Measurements from ENCODE around the gene PTPRN2. TPM values are rescaled to one million over a fixed set of nuclear protein-coding genes. Genes with fewer than 3 reads are reported as not detected.
"Not testable (repeated sequence)": the region's sequence is repeated elsewhere in the genome, so short reads cannot be mapped to it uniquely, and the experiment has no call there.

Gene PTPRN2
- total RNA-seq, 1 experiment from 2014 or later: 3.8 TPM

DNA sequence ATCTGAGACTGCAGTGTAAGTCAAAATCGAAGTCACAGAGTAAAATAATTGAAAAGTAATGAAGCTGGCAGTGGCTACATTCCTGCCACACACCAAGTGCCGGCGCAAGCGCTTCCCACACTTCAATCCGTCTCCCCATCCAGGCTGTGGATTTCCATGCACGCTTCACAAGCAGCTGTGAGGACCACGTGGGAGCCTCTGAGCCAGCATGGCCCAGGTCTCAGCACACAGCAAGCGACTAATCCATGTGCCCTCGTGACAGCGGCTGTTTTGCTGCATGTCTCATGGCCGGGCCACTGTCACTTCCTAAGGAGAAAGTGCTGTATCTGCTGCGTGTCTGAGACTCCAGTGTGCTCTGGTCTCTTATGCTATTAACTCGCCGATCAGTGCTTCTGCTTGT is 683.9 kb downstream of the PTPRN2 start:
- no peak overlapping the region for H3K27ac ChIP-seq
- peak in 1 of 2 experiments; percentile 17 for DNase-seq
- H3K4me3 ChIP-seq: no peak overlapping the region
- peaks cover 35% of the 10 kb centered on the region for H3K27me3 ChIP-seq
- no peaks in the 10 kb centered on the region for H3K9me3 ChIP-seq (replicated peaks)
- no peaks in the 10 kb centered on the region for H3K36me3 ChIP-seq
- H3K4me1 ChIP-seq: no peaks in the 10 kb centered on the region

- H3K27ac ChIP-seq: no peak overlapping the region
- DNase-seq: no peak
- H3K4me1 ChIP-seq: no peaks in the 10 kb centered on the region
- H3K4me3 ChIP-seq: no peak overlapping the region
- H3K27me3 ChIP-seq: peaks cover 36% of the 10 kb centered on the region
- H3K9me3 ChIP-seq (replicated peaks): no peaks in the 10 kb centered on the region
- no peaks in the 10 kb centered on the region for H3K36me3 ChIP-seq
These were observed 684.3 kb downstream of the PTPRN2 start for GRCh38 chr7:157903296-157903695.

- H3K4me3 ChIP-seq; DNase-seq; H3K9me3 ChIP-seq (replicated peaks); H3K4me1 ChIP-seq; H3K27ac ChIP-seq; H3K36me3 ChIP-seq: not testable (repeated sequence)
- H3K27me3 ChIP-seq: peaks cover 38% of the 10 kb centered on the region
These were observed 685.6 kb downstream of the PTPRN2 start for GRCh38 chr7:157901816-157902610.

DNA sequence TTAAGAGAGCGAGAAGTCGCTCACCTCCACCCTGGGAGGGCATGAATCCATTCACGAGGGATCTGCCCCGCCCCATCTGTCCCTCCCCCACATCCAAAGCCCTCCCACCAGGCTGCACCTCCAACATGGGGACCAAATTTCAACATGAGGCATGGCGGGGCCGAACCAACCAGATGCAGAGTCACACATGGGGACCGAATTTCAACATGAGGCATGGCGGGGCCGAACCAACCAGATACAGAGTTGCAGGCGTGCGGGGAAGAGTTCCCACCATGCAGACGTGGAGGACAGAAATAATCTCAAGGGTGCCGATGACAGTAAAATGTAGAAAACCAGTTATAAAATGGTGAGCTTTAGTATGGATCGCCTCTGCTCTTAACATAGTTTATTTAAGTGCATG is 686.5 kb downstream of the PTPRN2 start:
- no peak overlapping the region for H3K4me3 ChIP-seq
- DNase-seq: no peak
- H3K9me3 ChIP-seq (replicated peaks): no peaks in the 10 kb centered on the region
- no peaks in the 10 kb centered on the region for H3K4me1 ChIP-seq
- H3K36me3 ChIP-seq: no peaks in the 10 kb centered on the region
- H3K27ac ChIP-seq: no peak overlapping the region
- H3K27me3 ChIP-seq: peaks cover 39% of the 10 kb centered on the region

DNA sequence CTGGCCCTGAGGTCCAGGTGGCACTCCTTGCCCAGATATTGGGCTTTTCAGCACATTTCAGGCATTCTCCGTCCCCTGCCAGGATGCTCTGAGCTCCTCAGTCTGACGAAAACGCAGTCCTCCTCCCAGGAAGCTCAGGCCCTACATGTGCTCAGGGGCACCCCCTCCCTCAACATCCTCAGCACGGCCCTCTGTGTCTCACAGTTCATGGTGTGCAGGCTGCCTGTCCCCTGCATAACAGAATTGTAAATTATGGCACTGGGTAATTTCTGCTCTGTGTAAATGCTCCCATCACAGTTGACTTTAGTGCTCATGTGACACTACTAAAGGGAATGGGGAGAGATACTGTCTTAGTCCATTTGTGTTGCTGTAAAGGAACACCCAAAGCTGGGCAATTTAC is 687.1 kb downstream of the PTPRN2 start:
- H3K4me3 ChIP-seq: no peak overlapping the region
- H3K9me3 ChIP-seq (replicated peaks): no peaks in the 10 kb centered on the region

GRCh38 chr7:157900011-157900410 is 687.6 kb downstream of the PTPRN2 start:
- Histone ChIP-seq H3K4me3 (no peak overlapping the region), H3K27ac (no peak overlapping the region), H3K9me3 (replicated peaks) (no peaks in the 10 kb centered on the region), H3K27me3 (peaks cover 37% of the 10 kb centered on the region), H3K36me3 (no peaks in the 10 kb centered on the region), H3K4me1 (no peaks in the 10 kb centered on the region)
- no peak for DNase-seq

More for the DNA sequence above, 687.1 kb downstream of the PTPRN2 start:
- peaks cover 39% of the 10 kb centered on the region for H3K27me3 ChIP-seq
- H3K36me3 ChIP-seq: no peaks in the 10 kb centered on the region
- H3K4me1 ChIP-seq: no peaks in the 10 kb centered on the region
- no peak overlapping the region for H3K27ac ChIP-seq
- no peak for DNase-seq

GRCh38 chr7:157898802-157899505 is 688.7 kb downstream of the PTPRN2 start:
- no peaks in the 10 kb centered on the region for H3K9me3 ChIP-seq (replicated peaks)
- H3K36me3 ChIP-seq: no peaks in the 10 kb centered on the region
- H3K4me1 ChIP-seq: no peaks in the 10 kb centered on the region
- no peak for DNase-seq
- no peak overlapping the region for H3K4me3 ChIP-seq
- peaks cover 26% of the 10 kb centered on the region for H3K27me3 ChIP-seq
- no peak overlapping the region for H3K27ac ChIP-seq

GRCh38 chr7:157898261-157898660 is 689.4 kb downstream of the PTPRN2 start:
- DNase-seq: no peak
- H3K27ac ChIP-seq: no peak overlapping the region
- H3K4me3 ChIP-seq: no peak overlapping the region
- peaks cover 23% of the 10 kb centered on the region; the same call in 1 of the 2 replicates for H3K27me3 ChIP-seq
- H3K36me3 ChIP-seq: no peaks in the 10 kb centered on the region
- no peaks in the 10 kb centered on the region for H3K9me3 ChIP-seq (replicated peaks)
- H3K4me1 ChIP-seq: no peaks in the 10 kb centered on the region

DNA sequence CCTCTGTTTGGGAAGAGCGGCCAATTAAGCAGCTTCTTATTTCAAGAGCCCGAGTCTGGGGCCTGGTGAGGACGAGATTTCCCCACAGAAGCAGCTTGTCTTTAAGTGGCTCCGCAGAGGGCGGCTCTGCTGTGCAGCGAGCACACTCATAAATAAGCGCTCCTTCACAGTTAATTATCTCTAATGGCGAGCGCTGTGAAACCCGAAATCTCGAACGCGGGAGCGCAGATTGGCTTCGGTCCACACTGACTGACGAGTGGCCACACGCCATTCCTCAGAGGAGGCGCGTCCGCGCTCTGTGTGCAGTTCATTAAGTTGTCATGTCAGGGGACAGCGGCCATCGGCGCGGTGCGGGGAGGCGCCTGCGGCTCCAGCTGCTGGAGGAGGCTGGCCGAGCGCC is 689.9 kb downstream of the PTPRN2 start:
- no peaks in the 10 kb centered on the region for H3K4me1 ChIP-seq
- H3K36me3 ChIP-seq: no peaks in the 10 kb centered on the region
- no peak overlapping the region for H3K4me3 ChIP-seq
- no peak for DNase-seq
- peaks cover 26% of the 10 kb centered on the region; the same call in 1 of the 2 replicates for H3K27me3 ChIP-seq
- H3K27ac ChIP-seq: no peak overlapping the region
- H3K9me3 ChIP-seq (replicated peaks): no peaks in the 10 kb centered on the region

- H3K9me3 ChIP-seq (replicated peaks): no peaks in the 10 kb centered on the region
- DNase-seq: no peak
- no peaks in the 10 kb centered on the region for H3K36me3 ChIP-seq
- H3K27me3 ChIP-seq: peaks cover 26% of the 10 kb centered on the region; the same call in 1 of the 2 replicates
- H3K27ac ChIP-seq: no peak overlapping the region
- no peaks in the 10 kb centered on the region for H3K4me1 ChIP-seq
- H3K4me3 ChIP-seq: no peak overlapping the region
These were observed 690.7 kb downstream of the PTPRN2 start for GRCh38 chr7:157896774-157897555.

DNA sequence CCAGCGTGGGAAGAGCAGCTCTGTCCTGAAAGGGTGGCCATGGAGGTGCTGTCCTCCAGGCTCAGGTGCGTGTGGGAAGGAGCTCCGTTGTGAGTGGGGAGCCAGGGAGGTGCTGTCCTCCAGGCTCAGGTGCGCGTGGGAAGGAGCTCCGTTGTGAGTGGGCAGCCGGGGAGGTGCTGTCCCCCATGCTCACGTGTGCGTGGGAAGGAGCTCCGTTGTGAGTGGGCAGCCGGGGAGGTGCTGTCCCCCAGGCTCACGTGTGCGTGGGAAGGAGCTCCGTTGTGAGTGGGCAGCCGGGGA is 691.3 kb downstream of the PTPRN2 start:
- H3K4me1 ChIP-seq; DNase-seq; H3K9me3 ChIP-seq (replicated peaks); H3K27ac ChIP-seq; H3K4me3 ChIP-seq; H3K36me3 ChIP-seq: not testable (repeated sequence)
- H3K27me3 ChIP-seq: peaks cover 24% of the 10 kb centered on the region; the same call in 1 of the 2 replicates

- H3K9me3 ChIP-seq (replicated peaks): no peaks in the 10 kb centered on the region
- peaks cover 19% of the 10 kb centered on the region; the same call in 1 of the 2 replicates for H3K27me3 ChIP-seq
- no peak for DNase-seq
- no peak overlapping the region for H3K27ac ChIP-seq
- H3K4me1 ChIP-seq: no peaks in the 10 kb centered on the region
- no peak overlapping the region for H3K4me3 ChIP-seq
- no peaks in the 10 kb centered on the region for H3K36me3 ChIP-seq
These were observed 691.9 kb downstream of the PTPRN2 start for GRCh38 chr7:157895520-157896375.

DNA sequence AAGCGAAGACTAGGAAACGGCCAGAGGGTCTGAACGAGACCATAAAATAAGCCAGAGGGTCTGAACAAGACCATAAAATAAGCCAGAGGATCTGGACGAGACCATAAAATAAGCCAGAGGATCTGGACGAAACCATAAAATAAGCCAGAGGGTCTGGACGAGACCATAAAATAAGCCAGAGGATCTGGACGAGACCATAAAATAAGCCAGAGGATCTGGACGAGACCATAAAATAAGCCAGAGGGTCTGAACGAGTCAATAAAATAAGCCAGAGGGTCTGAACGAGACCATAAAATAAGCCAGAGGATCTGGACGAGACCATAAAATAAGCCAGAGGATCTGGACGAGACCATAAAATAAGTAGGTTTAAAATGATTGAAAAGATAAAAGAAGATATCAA is 692.5 kb downstream of the PTPRN2 start:
- H3K27ac ChIP-seq; H3K4me1 ChIP-seq; H3K9me3 ChIP-seq (replicated peaks); H3K36me3 ChIP-seq; DNase-seq; H3K4me3 ChIP-seq: not testable (repeated sequence)
- H3K27me3 ChIP-seq: peaks cover 17% of the 10 kb centered on the region; the same call in 1 of the 2 replicates

DNA sequence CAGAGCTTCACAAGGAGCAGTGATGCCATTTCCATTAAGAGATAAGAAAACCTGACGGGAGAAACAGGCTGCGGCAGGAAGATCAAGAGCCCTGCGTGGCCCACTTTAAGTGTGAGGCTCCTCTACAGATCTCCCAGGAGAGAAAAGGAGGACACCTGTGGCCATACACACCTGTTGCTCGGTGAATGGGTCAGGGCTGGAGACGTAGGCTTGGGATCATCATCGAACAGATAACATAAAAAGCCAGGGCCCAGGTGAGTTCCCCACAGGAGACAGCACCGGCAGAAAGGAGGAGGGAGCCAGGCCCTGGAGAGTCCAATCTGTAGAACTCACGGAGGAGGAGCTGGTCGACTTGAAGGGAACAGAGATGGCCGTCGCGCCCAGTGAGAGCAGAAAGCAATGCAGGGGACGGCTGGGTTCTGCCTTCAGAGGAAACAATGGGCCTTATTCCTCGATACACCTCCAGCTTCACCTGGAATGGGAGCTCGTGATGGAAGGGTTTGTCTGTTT is 694.0 kb downstream of the PTPRN2 start:
- no peak for DNase-seq
- Histone ChIP-seq H3K27me3 (peaks cover 6% of the 10 kb centered on the region; the same call in 1 of the 2 replicates), H3K9me3 (replicated peaks) (no peaks in the 10 kb centered on the region), H3K36me3 (no peaks in the 10 kb centered on the region), H3K4me1 (no peaks in the 10 kb centered on the region), H3K4me3 (no peak overlapping the region), H3K27ac (no peak overlapping the region)
